ENCODE data around the gene UBE3A.
A peak's percentile ranks its signal among the peaks of the same experiment; 100 is the strongest.
"Not testable (repeated sequence)": the region's sequence is repeated elsewhere in the genome, so short reads cannot be mapped to it uniquely, and the experiment has no call there.

UBE3A gene

DNA sequence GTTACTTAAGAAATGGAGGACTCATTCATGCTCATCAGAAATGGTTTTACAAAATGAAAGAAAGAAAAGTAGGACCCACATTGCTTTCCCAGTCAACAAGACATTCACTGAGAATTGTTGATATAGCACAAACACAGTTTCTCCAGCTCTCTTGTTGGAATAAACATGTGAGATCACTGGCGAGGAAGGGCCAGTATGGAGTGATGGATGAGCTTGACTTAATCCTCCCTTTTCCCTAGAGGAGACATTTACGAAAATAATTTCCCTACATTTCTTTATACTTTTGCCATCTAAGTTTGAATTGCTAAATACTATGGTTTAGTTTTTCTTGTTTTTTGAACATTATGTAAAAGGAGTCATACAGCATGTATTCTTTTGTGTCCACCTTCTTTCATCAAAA is 15.9 kb upstream of the UBE3A start:
- no peaks in the 10 kb centered on the region for H3K4me1 Mint-ChIP-seq
- DNase-seq (no peak), ATAC-seq (no peak)
- H3K27ac Mint-ChIP-seq: no peak overlapping the region
- no peaks in the 10 kb centered on the region for H3K27me3 Mint-ChIP-seq
- H3K36me3 Mint-ChIP-seq (ENCODE audit: low read depth): no peaks in the 10 kb centered on the region
- H3K4me3 Mint-ChIP-seq: no peak overlapping the region
- H3K9me3 Mint-ChIP-seq: peaks cover 21% of the 10 kb centered on the region

DNA sequence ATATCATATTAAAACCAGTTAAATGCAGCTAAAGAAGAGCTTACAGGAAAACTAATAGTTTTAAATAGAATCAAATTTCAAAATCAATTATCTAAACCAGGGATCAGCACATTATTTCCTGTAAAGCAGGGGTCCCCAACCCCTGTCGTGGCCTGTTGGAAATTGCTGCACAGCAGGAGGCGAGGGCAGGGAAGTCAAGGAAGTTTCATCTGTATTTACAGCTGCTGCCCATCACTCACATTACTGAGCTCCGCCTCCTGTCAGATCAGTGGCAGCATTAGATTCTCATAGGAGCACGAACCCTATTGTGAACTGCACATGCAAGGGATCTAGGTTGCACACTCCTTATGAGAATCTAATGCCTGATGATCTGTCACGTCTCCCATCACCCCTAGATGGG is 14.4 kb upstream of the UBE3A start:
- not testable (repeated sequence) for H3K27me3 Mint-ChIP-seq; H3K4me1 Mint-ChIP-seq; DNase-seq; ATAC-seq; H3K36me3 Mint-ChIP-seq (ENCODE audit: low read depth); H3K4me3 Mint-ChIP-seq; H3K27ac Mint-ChIP-seq
- H3K9me3 Mint-ChIP-seq: peaks cover 21% of the 10 kb centered on the region

DNA sequence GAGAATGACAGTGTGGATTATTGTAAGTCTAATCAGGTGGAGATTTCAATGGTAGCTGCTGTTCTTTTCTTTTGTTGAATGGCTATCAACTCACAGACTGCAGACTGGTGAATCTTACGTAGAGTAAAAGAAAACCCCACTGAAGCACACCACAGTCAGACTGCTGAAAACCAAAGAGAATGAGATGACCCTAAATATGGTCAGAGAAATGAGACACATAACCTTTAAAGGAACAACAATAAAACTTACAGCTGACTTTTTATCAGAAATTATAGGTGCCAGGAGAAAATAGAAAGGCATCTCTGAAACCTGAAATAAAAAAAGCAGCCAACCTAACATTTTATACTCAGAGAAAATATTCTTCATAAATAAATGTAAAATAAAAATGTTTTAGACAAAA is 12.7 kb upstream of the UBE3A start:
- no peaks in the 10 kb centered on the region for H3K4me1 Mint-ChIP-seq
- ATAC-seq (no peak), DNase-seq (no peak)
- no peak overlapping the region for H3K4me3 Mint-ChIP-seq
- H3K9me3 Mint-ChIP-seq: peaks cover 27% of the 10 kb centered on the region
- peaks cover 2% of the 10 kb centered on the region for H3K36me3 Mint-ChIP-seq (ENCODE audit: low read depth)
- H3K27ac Mint-ChIP-seq: no peak overlapping the region
- peaks cover 6% of the 10 kb centered on the region for H3K27me3 Mint-ChIP-seq

DNA sequence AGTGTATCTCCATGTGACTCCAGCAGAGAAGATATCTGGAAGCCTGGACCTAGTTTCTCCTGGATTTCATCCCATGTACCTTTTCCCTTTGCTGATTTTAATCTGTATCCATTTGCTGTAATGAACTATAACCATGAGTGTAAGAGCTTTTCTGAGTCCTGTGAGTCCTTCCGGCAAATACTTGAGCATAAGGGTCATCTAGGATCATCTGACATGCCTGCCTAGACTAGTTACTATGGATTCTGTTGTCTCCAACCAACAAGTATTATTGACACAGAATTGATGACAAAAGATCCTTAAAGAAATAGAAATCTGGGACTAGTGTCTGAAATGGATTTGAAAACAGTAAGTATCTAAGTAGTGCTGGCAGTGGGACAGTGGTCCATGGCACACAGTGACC is 11.3 kb upstream of the UBE3A start:
- no peak overlapping the region for H3K27ac Mint-ChIP-seq
- ATAC-seq: no peak
- no peaks in the 10 kb centered on the region for H3K4me1 Mint-ChIP-seq
- DNase-seq: no peak
- peaks cover 2% of the 10 kb centered on the region for H3K36me3 Mint-ChIP-seq (ENCODE audit: low read depth)
- no peak overlapping the region for H3K4me3 Mint-ChIP-seq
- H3K27me3 Mint-ChIP-seq: peaks cover 8% of the 10 kb centered on the region
- H3K9me3 Mint-ChIP-seq: peaks cover 27% of the 10 kb centered on the region

DNA sequence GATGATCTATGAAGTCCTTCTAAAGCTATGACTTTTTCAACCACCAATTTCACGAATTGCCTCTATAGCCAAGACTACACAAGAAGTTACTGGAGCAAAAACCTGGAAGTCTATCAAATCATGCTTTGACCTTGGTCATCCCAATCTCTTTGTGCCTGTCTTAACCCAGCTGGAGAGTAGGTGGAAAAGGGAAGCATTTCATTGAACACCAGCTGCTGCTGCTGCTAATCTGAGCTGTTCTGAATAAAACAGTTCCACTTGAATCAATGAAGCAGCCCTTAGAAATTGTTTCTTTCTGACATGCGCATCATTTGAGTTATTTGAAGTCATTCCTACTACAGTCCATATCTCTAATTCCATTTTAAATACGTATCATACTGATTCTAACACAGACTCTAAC is 7.3 kb upstream of the UBE3A start:
- ATAC-seq: no peak
- H3K27ac Mint-ChIP-seq: no peak overlapping the region
- H3K36me3 Mint-ChIP-seq (ENCODE audit: low read depth): peaks cover 4% of the 10 kb centered on the region
- H3K4me3 Mint-ChIP-seq: no peak overlapping the region
- H3K9me3 Mint-ChIP-seq: peaks cover 15% of the 10 kb centered on the region
- DNase-seq: no peak
- no peaks in the 10 kb centered on the region for H3K4me1 Mint-ChIP-seq
- peaks cover 8% of the 10 kb centered on the region for H3K27me3 Mint-ChIP-seq

DNA sequence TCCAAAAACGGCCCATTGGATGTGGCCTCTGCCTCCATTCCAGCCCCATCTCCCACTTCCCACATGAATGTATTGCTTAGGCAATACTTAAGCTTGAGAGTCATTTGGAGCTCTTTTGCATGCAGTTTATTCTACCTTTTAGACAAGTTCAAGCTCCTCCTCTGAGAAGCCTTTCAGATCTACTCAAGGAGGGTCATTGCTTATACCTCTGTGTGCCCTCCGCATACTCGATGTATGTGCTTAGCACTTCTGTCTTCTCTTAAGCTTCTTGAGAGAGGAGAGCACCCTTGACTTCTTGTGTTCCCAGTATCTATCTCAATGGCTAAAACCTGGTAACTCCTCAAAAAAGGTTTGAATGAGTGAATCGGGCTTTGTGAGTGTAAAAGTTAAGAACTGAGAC is 6.6 kb upstream of the UBE3A start:
- Mint-ChIP-seq H3K4me1 (no peaks in the 10 kb centered on the region), H3K36me3 (ENCODE audit: low read depth) (peaks cover 4% of the 10 kb centered on the region), H3K27me3 (peaks cover 8% of the 10 kb centered on the region), H3K27ac (no peak overlapping the region), H3K4me3 (no peak overlapping the region), H3K9me3 (peaks cover 15% of the 10 kb centered on the region)
- no peak for DNase-seq
- no peak for ATAC-seq

DNA sequence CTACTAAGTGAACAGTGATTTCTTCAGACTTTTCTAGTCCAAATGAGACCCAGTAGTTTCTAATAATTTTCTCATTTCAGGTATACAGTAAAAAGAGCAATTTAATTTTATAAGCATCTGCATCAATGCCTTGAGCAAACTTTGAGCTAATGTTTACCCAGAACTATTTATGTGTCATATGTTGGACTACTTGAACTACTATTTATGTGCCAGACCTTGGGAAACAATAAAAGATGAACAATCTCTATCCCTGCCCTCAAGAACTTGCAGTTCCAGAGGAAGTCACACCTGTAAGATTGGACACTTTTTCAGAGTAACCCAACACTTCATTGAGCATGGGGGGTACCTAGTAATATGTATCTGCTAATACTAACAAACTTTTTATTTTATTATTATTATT is 2.3 kb upstream of the UBE3A start:
- peaks cover 3% of the 10 kb centered on the region for H3K9me3 Mint-ChIP-seq
- H3K27ac Mint-ChIP-seq: no peak overlapping the region
- DNase-seq (no peak), ATAC-seq (no peak)
- peaks cover 6% of the 10 kb centered on the region for H3K36me3 Mint-ChIP-seq (ENCODE audit: low read depth)
- no peak overlapping the region for H3K4me3 Mint-ChIP-seq
- H3K4me1 Mint-ChIP-seq: peaks cover 20% of the 10 kb centered on the region
- H3K27me3 Mint-ChIP-seq: no peaks in the 10 kb centered on the region

DNA sequence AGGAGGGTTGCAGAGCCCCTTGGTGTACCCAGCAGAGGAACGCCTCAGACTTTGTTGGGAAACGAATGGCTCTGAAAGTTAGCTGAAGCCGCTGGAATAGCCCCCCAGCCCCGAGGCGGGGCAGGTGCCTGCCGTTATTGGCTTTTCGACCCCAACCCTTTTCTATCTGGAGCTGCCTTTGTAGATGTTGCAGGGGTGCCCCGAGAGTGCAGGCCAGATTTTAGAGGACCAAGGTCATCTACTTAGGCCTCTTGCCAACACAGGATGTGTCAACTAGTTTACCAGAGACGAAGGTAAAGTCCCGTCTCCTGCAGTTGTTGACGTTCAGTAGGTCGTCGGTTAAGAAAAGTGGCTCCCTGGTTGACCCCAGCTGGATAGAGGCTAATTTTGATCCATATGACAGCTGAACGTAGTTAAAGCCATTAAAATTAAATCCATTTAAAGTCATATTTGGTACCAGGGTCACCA is 579 bp upstream of the UBE3A start:
- ATAC-seq: no peak
- Mint-ChIP-seq H3K27me3 (no peaks in the 10 kb centered on the region), H3K4me3 (peak overlapping the region; percentile 88), H3K9me3 (peaks cover 2% of the 10 kb centered on the region), H3K4me1 (peaks cover 37% of the 10 kb centered on the region), H3K36me3 (ENCODE audit: low read depth) (peaks cover 13% of the 10 kb centered on the region), H3K27ac (peak overlapping the region; percentile 88)
- DNase-seq: no peak

DNA sequence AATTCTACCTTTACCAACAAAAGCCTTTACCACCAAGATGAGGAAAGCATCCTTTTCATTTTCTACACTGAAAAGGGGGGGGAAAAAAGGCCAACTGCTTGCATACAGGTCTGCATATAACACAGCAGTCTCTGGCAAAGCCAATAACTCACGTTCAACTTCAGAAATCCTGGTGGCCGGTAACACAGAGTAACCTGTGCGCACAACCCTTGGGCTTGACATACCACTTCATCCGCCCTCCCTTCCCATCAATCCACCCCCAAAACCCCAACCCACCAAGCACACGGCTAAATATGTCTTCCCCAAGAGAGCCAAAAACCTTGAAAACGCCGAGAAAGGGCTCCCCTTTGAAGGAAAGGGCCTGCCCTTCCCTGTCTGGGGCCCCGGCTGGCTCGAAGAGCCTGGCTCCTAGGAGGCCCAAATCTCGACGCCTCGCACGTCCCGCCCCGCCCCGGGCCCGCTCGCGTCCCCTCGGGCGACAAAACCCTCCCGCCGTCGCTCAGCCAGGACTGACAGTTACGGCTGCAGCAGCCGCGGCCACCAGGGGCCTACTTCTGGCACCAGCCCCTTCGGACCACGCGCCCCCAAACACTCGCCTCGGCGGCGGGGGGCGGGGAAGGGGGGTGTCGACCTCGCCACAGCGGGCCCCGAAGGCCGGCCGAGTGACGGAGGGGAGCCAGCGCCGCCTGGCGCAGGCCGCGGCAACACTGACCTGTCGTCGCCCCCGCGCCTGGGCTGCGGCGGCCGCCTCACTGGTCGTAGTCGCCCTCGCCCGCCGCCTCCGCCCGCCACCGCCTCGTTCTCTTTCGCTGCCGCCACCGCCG is 835 bp downstream of the UBE3A start:
- H3K9me3 Mint-ChIP-seq: no peaks in the 10 kb centered on the region
- peaks cover 15% of the 10 kb centered on the region for H3K36me3 Mint-ChIP-seq (ENCODE audit: low read depth)
- peaks cover 50% of the 10 kb centered on the region for H3K4me1 Mint-ChIP-seq
- peak overlapping the region; percentile 88 for H3K4me3 Mint-ChIP-seq
- H3K27ac Mint-ChIP-seq: peak overlapping the region; percentile 90
- H3K27me3 Mint-ChIP-seq: no peaks in the 10 kb centered on the region
- ATAC-seq: peak; percentile 51
- DNase-seq: peak; percentile 61

DNA sequence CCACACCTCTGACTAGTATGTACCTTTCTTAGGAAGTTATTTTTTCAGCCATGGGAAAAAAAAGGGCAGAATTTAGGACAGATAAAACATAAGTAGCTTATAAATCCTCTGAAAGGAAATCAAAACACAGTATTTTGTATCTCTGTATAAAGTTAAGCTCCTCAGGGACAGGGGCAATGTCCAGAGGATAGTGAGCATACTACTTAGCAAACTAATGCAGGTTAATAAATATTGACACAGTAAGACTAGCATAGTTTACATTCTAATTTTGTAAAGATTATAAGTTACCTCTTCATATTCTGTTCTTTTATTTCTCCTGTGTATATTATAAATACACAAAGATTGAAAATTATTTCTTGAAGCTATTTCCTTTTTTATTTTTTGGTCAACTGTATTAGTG is 2.1 kb downstream of the UBE3A start:
- Mint-ChIP-seq H3K4me3 (peak overlapping the region; percentile 88), H3K27ac (no peak overlapping the region), H3K4me1 (peaks cover 61% of the 10 kb centered on the region), H3K9me3 (no peaks in the 10 kb centered on the region), H3K36me3 (ENCODE audit: low read depth) (peaks cover 20% of the 10 kb centered on the region), H3K27me3 (no peaks in the 10 kb centered on the region)
- ATAC-seq (no peak), DNase-seq (no peak)

DNA sequence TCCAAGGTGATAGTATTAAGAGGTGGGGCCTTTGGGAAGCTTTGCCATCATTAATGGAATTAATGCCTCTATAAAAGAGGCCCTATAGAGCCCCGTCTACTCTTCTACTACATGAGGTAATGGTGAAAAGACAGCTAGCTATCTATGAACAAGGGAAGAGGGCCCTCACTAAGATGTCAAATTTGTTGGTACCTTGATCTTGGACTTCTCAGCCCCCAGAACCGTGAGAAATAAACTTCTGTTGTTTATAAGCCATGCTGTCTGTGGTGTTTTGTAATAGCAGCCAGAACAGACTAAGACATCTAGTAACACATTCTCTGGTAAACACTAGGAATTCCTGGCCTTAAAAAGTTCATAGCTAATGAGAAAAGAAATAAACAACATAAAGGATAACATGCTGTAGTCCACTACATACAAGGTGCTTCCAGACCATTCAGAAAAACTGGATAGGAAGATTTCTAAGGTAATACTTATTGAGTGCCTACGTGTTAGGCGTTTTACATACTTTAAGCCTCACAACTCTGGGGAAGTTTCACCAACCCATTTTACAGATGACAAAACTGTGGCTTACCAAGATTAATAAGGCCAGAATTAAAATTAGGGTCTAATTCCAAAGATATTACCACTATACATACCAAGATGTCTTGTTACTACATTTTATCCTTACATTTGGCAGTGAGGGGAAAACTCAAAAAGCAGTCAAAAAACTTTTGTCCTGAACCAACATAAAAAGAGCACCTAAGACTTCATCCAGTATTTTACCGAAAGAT is 3.2 kb downstream of the UBE3A start:
- H3K27ac Mint-ChIP-seq: no peak overlapping the region
- no peak for ATAC-seq

DNA sequence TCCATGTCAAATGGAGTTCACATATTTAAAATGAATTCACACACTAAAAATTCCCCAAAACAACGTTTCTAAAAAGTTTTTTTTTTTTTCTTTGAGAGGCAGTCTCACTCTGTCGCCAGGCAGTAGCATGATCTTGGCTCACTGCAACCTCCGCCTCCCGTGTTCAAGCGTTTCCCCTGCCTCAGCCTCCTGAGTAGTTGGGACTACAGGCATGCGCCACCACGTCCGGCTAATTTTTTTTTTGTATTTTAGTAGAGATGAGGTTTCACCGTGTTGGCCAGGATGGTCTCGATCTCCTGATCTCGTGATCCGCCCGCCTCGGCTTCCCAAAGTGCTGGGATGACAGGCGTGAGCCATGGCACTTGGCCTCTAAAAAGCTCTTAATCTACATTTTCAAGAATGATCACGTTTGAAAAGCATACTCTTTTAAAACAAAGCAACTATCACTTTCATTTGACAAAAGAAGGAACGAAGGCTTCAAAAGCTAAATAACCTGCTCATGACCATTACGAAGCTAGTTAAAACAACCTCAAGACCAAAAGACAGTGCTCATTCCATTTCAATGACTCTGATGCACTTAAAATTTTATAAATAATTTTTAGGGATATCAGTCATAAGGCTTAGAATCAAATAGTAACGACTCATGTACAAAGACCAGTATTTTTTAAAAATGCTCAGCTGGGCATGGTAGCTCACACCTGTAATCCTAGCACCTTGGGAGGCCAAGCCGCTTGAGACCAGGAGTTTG is 5.5 kb downstream of the UBE3A start:
- Mint-ChIP-seq H3K4me3 (no peak overlapping the region), H3K4me1 (peaks cover 82% of the 10 kb centered on the region), H3K27me3 (no peaks in the 10 kb centered on the region), H3K36me3 (ENCODE audit: low read depth) (peaks cover 28% of the 10 kb centered on the region), H3K27ac (no peak overlapping the region), H3K9me3 (no peaks in the 10 kb centered on the region)
- no peak for DNase-seq
- no peak for ATAC-seq

More for the DNA sequence above, 3.2 kb downstream of the UBE3A start:
- Mint-ChIP-seq H3K9me3 (no peaks in the 10 kb centered on the region), H3K36me3 (ENCODE audit: low read depth) (peaks cover 24% of the 10 kb centered on the region), H3K4me1 (peaks cover 70% of the 10 kb centered on the region), H3K27me3 (no peaks in the 10 kb centered on the region), H3K4me3 (peak overlapping the region; percentile 88)
- no peak for DNase-seq

DNA sequence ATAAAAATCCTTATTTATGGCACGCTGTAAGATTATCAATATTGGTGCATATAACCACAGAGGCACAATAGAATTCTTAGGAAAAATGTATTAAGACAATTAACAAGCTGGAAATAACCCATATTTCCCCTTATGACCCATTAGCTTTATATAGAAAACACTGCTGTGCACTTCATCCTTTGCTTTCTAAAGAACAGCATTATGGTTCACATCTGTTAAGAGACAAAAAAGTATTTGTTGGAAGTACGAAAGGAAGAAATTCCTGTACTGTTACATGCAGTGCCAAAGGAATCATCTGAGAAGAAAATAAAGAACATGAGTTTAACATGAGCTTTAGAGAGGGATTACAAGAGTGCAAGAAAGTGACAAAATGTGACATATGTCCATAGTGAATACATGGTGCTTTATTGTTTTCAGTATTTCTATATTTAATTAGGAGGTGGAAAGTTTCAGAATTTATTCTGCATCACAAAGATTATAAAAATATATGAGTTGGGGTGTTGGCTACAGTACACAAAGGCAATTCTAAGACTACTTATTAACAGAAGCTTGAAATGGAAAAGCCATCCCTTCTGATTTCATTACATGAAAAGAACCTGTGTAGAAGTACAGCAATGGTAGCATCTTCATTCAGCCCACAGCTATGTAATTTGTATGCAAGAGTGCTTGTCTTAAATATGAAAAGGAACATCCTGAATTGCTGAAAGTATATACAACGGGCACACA is 6.8 kb downstream of the UBE3A start:
- no peak for ATAC-seq
- Mint-ChIP-seq H3K4me1 (peaks cover 86% of the 10 kb centered on the region), H3K36me3 (ENCODE audit: low read depth) (peaks cover 33% of the 10 kb centered on the region), H3K27ac (peak overlapping the region; percentile 9), H3K9me3 (no peaks in the 10 kb centered on the region), H3K27me3 (no peaks in the 10 kb centered on the region), H3K4me3 (no peak overlapping the region)
- DNase-seq: no peak

DNA sequence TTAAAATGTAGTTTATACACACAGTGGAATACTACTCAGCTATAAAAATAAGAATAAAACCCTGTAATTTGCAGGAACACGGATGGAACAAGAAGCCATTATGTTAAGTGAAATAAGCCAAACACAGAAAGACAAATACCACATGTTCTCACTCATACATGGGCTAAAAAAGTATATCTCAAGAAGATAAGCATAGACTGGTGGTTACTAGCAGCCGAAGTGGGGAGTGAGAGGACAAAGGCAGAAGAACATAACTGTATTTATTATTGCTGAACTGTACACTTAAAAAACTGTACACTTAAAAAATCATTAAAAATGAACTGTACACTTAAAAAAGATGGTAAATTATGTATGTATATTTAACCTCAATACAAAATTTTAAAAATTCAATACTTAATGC is 11.0 kb downstream of the UBE3A start:
- DNase-seq (no peak), ATAC-seq (no peak)
- Mint-ChIP-seq H3K4me1 (peaks cover 78% of the 10 kb centered on the region), H3K36me3 (ENCODE audit: low read depth) (peaks cover 34% of the 10 kb centered on the region), H3K27me3 (no peaks in the 10 kb centered on the region), H3K9me3 (peaks cover 9% of the 10 kb centered on the region), H3K27ac (no peak overlapping the region), H3K4me3 (no peak overlapping the region)
